WTC11 (cell line): ENCODE data around the gene CHRNA4. TPM values are rescaled to one million over a fixed set of nuclear protein-coding genes. Genes with fewer than 3 reads are reported as not detected.
A peak's percentile ranks its signal among the peaks of the same experiment; 100 is the strongest.

Experiments
- ATAC-seq: fragments of 200-7000 bp; cut with Tn5 transposase; 2 replicates; pipeline ENCODE4 v1.10.0; 2021; ENCODE audit warnings: mild to moderate bottlenecking, moderate library complexity
- CTCF ChIA-PET: fragments of 300-600 bp; sonication (Branson Sonifier 250); formaldehyde crosslinking; loops from one replicate; lab custom pipeline; 2021; ENCODE audit warnings: antibody characterized with exemption; lab: Charles Lee
- POLR2A ChIA-PET: fragments of 350-600 bp; sonication (Branson Sonifier 250); formaldehyde crosslinking; loops from one replicate; lab custom pipeline; 2021; ENCODE audit warnings: antibody characterized with exemption; lab: Charles Lee
- DNase-seq: peaks from one replicate; pipeline ENCODE4 v3.0.0; 2021; ENCODE audit warnings: low spot score
- H3K27ac Mint-ChIP-seq: 2 replicates; pipeline ENCODE4 v1.8.0; 2021; ENCODE audit warnings: mixed read lengths
- H3K27me3 Mint-ChIP-seq: 2 replicates; pipeline ENCODE4 v1.8.0; 2021; ENCODE audit warnings: low read depth, mild to moderate bottlenecking, moderate library complexity, mixed read lengths
- H3K36me3 Mint-ChIP-seq: 2 replicates; pipeline ENCODE4 v1.8.0; 2021; ENCODE audit warnings: mixed read lengths
- H3K4me1 Mint-ChIP-seq: 2 replicates; pipeline ENCODE4 v1.8.0; 2022; ENCODE audit warnings: mixed read lengths
- H3K4me3 Mint-ChIP-seq: 2 replicates; pipeline ENCODE4 v1.8.0; 2021; ENCODE audit warnings: mild to moderate bottlenecking, moderate library complexity, mixed read lengths
- H3K9me3 Mint-ChIP-seq: 2 replicates; pipeline ENCODE4 v1.8.0; 2021; ENCODE audit warnings: mixed read lengths
- ARID4B ChIP-seq: sonication (generic); formaldehyde crosslinking; IDR thresholded peaks from 2 replicates; pipeline ENCODE4 v1.8.0; 2023; ENCODE audit warnings: missing genetic modification reagents, mild to moderate bottlenecking, borderline replicate concordance
- ATF3 ChIP-seq: sonication (generic); formaldehyde crosslinking; conservative IDR thresholded peaks from 2 replicates; pipeline ENCODE4 v1.8.1; 2022; ENCODE audit warnings: mild to moderate bottlenecking, missing genetic modification reagents
- CREB1 ChIP-seq: sonication (generic); formaldehyde crosslinking; IDR thresholded peaks from 2 replicates; pipeline ENCODE4 v1.8.0; 2023; ENCODE audit warnings: mild to moderate bottlenecking, missing genetic modification reagents
- CTCF ChIP-seq: fragments of 200-600 bp; IDR thresholded peaks from 2 replicates; pipeline ENCODE4 v1.8.0; 2022; ENCODE audit warnings: antibody characterized with exemption
- ELF4 ChIP-seq: sonication (generic); formaldehyde crosslinking; IDR thresholded peaks from 2 replicates; pipeline ENCODE4 v1.8.1; 2022; ENCODE audit warnings: low read depth, mild to moderate bottlenecking, moderate library complexity, missing genetic modification reagents
- FOXP1 ChIP-seq: sonication (generic); formaldehyde crosslinking; IDR thresholded peaks from 2 replicates; pipeline ENCODE4 v1.8.0; 2022; ENCODE audit warnings: missing genetic modification reagents, mild to moderate bottlenecking, moderate library complexity, borderline replicate concordance
- GTF2I ChIP-seq: fragments of 250-450 bp; sonication (Bioruptor Pico); conservative IDR thresholded peaks from 2 replicates; pipeline ENCODE4 v1.4.0; 2021; ENCODE audit warnings: mild to moderate bottlenecking
- JAZF1 ChIP-seq: fragments of 250-450 bp; sonication (Bioruptor Pico); IDR thresholded peaks from 2 replicates; pipeline ENCODE4 v1.9.0; 2021; ENCODE audit warnings: moderate library complexity, mild to moderate bottlenecking, inconsistent platforms
- MXD4 ChIP-seq: fragments of 250-450 bp; sonication (Bioruptor Pico); IDR thresholded peaks from 2 replicates; pipeline ENCODE4 v1.8.0; 2021; ENCODE audit warnings: mild to moderate bottlenecking, moderate library complexity, borderline replicate concordance
- SP1 ChIP-seq: sonication (generic); formaldehyde crosslinking; conservative IDR thresholded peaks from 2 replicates; pipeline ENCODE4 v1.8.1; 2022; ENCODE audit warnings: missing genetic modification reagents
- ZMAT4 ChIP-seq: fragments of 250-450 bp; sonication (Bioruptor Pico); IDR thresholded peaks from 2 replicates; pipeline ENCODE4 v1.9.0; 2021; ENCODE audit warnings: mild to moderate bottlenecking
- ZNF416 ChIP-seq: fragments of 250-450 bp; sonication (Bioruptor Pico); IDR thresholded peaks from 2 replicates; pipeline ENCODE4 v1.9.0; 2021; ENCODE audit warnings: mild to moderate bottlenecking, inconsistent platforms
- ZNF671 ChIP-seq: fragments of 250-450 bp; sonication (Bioruptor Pico); IDR thresholded peaks from 2 replicates; pipeline ENCODE4 v1.8.0; 2021; ENCODE audit warnings: mild to moderate bottlenecking
- total RNA-seq: library from RNA; stranded (reverse); gene quantifications from 3 replicates; pipeline ENCODE4 v1.2.3, GENCODE V29; 2021
- TF ChIP-seq, protein P1 (sequence below): sonication (generic); formaldehyde crosslinking; IDR thresholded peaks from 2 replicates; pipeline ENCODE4 v1.8.1; 2022; ENCODE audit warnings: missing genetic modification reagents, borderline replicate concordance
- TF ChIP-seq, protein P2 (sequence below): sonication (generic); formaldehyde crosslinking; IDR thresholded peaks from 2 replicates; pipeline ENCODE4 v1.8.0; 2022; ENCODE audit warnings: mild to moderate bottlenecking, missing genetic modification reagents
- TF ChIP-seq, protein P3 (sequence below): sonication (generic); formaldehyde crosslinking; IDR thresholded peaks from 2 replicates; pipeline ENCODE4 v1.8.0; 2022; ENCODE audit warnings: mild to moderate bottlenecking, missing genetic modification reagents
- TF ChIP-seq, protein P4 (sequence below): sonication (generic); formaldehyde crosslinking; IDR thresholded peaks from 2 replicates; pipeline ENCODE4 v1.8.0; 2022; ENCODE audit warnings: mild to moderate bottlenecking, missing genetic modification reagents

Gene CHRNA4
- total RNA-seq, 1 experiment from 2014 or later = 2.5 TPM

- TF ChIP-seq, protein P1, sequence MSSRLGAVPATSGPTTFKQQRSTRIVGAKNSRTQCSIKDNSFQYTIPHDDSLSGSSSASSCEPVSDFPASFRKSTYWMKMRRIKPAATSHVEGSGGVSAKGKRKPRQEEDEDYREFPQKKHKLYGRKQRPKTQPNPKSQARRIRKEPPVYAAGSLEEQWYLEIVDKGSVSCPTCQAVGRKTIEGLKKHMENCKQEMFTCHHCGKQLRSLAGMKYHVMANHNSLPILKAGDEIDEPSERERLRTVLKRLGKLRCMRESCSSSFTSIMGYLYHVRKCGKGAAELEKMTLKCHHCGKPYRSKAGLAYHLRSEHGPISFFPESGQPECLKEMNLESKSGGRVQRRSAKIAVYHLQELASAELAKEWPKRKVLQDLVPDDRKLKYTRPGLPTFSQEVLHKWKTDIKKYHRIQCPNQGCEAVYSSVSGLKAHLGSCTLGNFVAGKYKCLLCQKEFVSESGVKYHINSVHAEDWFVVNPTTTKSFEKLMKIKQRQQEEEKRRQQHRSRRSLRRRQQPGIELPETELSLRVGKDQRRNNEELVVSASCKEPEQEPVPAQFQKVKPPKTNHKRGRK (CRISPR knock-in tag) = no peak
- TF ChIP-seq ATF3 = no peak
- TF ChIP-seq ARID4B (CRISPR knock-in tag) = no peak
- no peak for TF ChIP-seq ELF4 (CRISPR knock-in tag)
- TF ChIP-seq ZNF416 (CRISPR knock-in tag) = no peak
- TF ChIP-seq SP1 = no peak
- no peak for TF ChIP-seq CTCF
These were observed 33.9 kb downstream of the CHRNA4 start (continued) for GRCh38 chr20:63327231-63327745.

DNA sequence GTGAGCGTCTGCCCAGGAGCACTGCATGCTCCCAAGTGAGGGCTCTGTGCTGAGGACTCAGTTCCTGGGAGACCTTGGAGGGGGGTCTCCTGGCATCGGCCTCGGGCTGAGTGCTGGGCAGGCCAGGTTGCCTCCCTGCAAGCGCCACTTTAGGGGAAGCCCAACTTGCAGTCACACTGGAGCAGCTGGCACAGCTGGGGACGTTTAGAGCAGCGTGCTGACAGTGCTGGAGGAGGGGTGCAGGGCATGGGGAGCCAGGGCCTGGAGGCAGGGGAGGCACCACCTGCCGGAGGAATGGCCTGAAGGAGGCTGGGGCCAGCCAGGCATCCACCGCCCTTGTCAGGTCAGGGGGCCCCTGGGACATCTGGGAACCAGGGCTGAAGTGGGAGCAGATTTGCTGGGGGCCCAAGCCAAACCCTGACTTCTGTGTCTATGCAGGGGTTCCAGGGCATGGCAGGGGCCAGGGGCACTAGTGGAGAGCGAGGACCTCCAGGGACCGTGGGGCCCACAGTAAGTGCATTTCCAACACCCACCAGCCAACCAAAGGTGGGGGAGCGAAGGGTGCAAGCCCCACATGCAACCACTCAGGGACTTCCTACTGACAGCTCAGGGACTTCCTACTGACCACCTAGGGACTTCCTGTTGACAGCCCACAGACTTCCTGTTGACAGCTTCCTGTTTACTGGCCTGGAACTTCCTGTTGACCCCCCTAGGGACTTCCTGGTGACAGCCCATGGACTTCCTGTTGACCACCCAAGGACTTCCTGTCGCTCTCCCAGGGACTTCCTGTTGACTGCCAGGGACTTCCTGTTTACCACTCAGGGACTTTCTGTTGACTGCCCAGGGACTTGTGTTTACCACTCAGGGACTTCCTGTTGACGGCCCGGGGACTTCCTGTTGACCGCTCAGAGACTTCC is 34.6 kb downstream of the CHRNA4 start:
- H3K4me1 Mint-ChIP-seq = peaks cover 2% of the 10 kb centered on the region; the same call in 1 of the 2 replicates
- POLR2A ChIA-PET = no interaction called here
- H3K9me3 Mint-ChIP-seq = peaks cover 2% of the 10 kb centered on the region
- TF ChIP-seq MXD4 (CRISPR knock-in tag) = no peak
- TF ChIP-seq ZMAT4 = no peak
- TF ChIP-seq ELF4 (CRISPR knock-in tag) = no peak
- TF ChIP-seq, protein P2, sequence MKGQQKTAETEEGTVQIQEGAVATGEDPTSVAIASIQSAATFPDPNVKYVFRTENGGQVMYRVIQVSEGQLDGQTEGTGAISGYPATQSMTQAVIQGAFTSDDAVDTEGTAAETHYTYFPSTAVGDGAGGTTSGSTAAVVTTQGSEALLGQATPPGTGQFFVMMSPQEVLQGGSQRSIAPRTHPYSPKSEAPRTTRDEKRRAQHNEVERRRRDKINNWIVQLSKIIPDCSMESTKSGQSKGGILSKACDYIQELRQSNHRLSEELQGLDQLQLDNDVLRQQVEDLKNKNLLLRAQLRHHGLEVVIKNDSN (CRISPR knock-in tag) = no peak
- TF ChIP-seq CREB1 = no peak
- no peak for TF ChIP-seq JAZF1 (CRISPR knock-in tag)
- TF ChIP-seq, protein P3, sequence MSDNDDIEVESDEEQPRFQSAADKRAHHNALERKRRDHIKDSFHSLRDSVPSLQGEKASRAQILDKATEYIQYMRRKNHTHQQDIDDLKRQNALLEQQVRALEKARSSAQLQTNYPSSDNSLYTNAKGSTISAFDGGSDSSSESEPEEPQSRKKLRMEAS (CRISPR knock-in tag) = no peak
- no peak for TF ChIP-seq GTF2I
- TF ChIP-seq, protein P4, sequence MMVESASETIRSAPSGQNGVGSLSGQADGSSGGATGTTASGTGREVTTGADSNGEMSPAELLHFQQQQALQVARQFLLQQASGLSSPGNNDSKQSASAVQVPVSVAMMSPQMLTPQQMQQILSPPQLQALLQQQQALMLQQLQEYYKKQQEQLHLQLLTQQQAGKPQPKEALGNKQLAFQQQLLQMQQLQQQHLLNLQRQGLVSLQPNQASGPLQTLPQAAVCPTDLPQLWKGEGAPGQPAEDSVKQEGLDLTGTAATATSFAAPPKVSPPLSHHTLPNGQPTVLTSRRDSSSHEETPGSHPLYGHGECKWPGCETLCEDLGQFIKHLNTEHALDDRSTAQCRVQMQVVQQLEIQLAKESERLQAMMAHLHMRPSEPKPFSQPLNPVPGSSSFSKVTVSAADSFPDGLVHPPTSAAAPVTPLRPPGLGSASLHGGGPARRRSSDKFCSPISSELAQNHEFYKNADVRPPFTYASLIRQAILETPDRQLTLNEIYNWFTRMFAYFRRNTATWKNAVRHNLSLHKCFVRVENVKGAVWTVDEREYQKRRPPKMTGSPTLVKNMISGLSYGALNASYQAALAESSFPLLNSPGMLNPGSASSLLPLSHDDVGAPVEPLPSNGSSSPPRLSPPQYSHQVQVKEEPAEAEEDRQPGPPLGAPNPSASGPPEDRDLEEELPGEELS (CRISPR knock-in tag) = peak; percentile 91; the same call in 1 of the 2 replicates
- TF ChIP-seq ZNF671 (CRISPR knock-in tag) = no peak
- 0 out of 2 replicates have a peak, but pooled peaks have one; percentile 28 for TF ChIP-seq FOXP1 (CRISPR knock-in tag)
- TF ChIP-seq, all 79 proteins: peak for 2
- no peak for ATAC-seq
- no peak for DNase-seq
- Mint-ChIP-seq H3K27ac (no peak overlapping the region), H3K4me3 (no peak overlapping the region), H3K27me3 (no peaks in the 10 kb centered on the region; the same call in 1 of the 2 replicates), H3K36me3 (peaks cover 2% of the 10 kb centered on the region)
- CTCF ChIA-PET = interaction anchor here (0.8 to 1.1 kb wide), 3 partner anchors 55 to 102 kb away, joined by 3 to 4 read pairs (median 4); no protein-coding TSS in a partner anchor
